Epithelial cell of esophagus (primary cell): ENCODE measurements around the gene RNF19B.
A peak's percentile ranks its signal among the peaks of the same experiment; 100 is the strongest.

Experiments used
- DNase-seq: peaks from one replicate; pipeline ENCODE4 v3.0.0; 2010; ENCODE audit warnings: low read depth
- H3K4me3 ChIP-seq: 2 replicates; pipeline ENCODE4 v1.5.1; 2011; ENCODE audit warnings: mild to moderate bottlenecking, low read length, control low read depth
- TF ChIP-seq, protein P1 (sequence below): IDR thresholded peaks from 2 replicates; pipeline ENCODE4 v1.5.1; 2011; ENCODE audit warnings: low read depth, mild to moderate bottlenecking, low read length, control low read depth, inconsistent platforms; ENCODE audit not compliant: insufficient read depth; ENCODE audit errors: missing control alignments

Gene RNF19B

DNA sequence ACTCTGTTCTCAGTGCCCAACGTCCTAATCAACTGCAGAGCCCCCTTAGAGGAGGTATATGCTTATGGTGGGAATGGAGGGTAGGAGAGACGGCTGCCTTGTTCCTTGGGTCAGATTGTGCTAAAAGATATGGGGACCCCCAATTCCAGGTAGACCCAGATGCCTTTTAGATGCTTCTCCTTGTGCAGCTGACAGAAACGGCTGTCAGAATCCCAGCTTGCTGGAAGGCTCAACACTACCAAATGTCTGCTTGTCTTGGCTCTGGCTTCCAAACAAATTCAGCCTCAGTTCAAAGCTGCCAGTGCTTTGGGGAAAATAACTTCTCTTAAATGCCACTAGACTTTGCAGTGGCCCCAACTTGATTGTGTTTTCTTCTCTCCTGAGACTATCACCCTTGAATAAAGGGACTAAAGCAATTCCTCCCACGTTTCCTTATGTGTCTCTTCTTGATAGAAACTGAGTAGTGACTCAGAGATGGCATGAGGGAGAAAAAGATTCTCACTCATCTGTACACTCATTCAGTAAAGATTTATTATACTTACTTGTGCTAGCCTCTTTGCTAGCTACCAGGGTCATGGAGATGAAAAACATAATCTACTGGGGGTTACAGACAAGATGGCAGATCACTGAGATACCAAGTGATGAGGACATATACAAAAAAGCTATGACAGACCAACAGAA, 3.4 kb upstream of the RNF19B start:
- H3K4me3 ChIP-seq, result no peak overlapping the region
- TF ChIP-seq, protein P1, sequence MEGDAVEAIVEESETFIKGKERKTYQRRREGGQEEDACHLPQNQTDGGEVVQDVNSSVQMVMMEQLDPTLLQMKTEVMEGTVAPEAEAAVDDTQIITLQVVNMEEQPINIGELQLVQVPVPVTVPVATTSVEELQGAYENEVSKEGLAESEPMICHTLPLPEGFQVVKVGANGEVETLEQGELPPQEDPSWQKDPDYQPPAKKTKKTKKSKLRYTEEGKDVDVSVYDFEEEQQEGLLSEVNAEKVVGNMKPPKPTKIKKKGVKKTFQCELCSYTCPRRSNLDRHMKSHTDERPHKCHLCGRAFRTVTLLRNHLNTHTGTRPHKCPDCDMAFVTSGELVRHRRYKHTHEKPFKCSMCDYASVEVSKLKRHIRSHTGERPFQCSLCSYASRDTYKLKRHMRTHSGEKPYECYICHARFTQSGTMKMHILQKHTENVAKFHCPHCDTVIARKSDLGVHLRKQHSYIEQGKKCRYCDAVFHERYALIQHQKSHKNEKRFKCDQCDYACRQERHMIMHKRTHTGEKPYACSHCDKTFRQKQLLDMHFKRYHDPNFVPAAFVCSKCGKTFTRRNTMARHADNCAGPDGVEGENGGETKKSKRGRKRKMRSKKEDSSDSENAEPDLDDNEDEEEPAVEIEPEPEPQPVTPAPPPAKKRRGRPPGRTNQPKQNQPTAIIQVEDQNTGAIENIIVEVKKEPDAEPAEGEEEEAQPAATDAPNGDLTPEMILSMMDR, result no peak
- DNase-seq, result peak; percentile 87

- TF ChIP-seq, protein P1, result no peak
- no peak for DNase-seq
- H3K4me3 ChIP-seq, result no peak overlapping the region
These were observed 2.3 kb upstream of the RNF19B start for GRCh38 chr1:32966900-32967299.

- DNase-seq, result no peak
- H3K4me3 ChIP-seq, result peak overlapping the region; percentile 40
- TF ChIP-seq, protein P1, result no peak
These were observed 690 bp upstream of the RNF19B start for GRCh38 chr1:32965251-32965747.

- H3K4me3 ChIP-seq, result peak overlapping the region; percentile 74
- DNase-seq, result peak; percentile 93
- TF ChIP-seq, protein P1, result no peak
These were observed 706 bp downstream of the RNF19B start for GRCh38 chr1:32963746-32964460.

GRCh38 chr1:32962248-32962896, 2.2 kb downstream of the RNF19B start:
- no peak for DNase-seq
- H3K4me3 ChIP-seq, result peak overlapping the region; percentile 74

GRCh38 chr1:32960819-32961355, 3.7 kb downstream of the RNF19B start:
- no peak overlapping the region for H3K4me3 ChIP-seq
- TF ChIP-seq, protein P1, result no peak
- no peak for DNase-seq

More at GRCh38 chr1:32962248-32962896, 2.2 kb downstream of the RNF19B start:
- TF ChIP-seq, protein P1, result no peak
